Measurements from ENCODE around the gene OPN1SW.

The OPN1SW gene

DNA sequence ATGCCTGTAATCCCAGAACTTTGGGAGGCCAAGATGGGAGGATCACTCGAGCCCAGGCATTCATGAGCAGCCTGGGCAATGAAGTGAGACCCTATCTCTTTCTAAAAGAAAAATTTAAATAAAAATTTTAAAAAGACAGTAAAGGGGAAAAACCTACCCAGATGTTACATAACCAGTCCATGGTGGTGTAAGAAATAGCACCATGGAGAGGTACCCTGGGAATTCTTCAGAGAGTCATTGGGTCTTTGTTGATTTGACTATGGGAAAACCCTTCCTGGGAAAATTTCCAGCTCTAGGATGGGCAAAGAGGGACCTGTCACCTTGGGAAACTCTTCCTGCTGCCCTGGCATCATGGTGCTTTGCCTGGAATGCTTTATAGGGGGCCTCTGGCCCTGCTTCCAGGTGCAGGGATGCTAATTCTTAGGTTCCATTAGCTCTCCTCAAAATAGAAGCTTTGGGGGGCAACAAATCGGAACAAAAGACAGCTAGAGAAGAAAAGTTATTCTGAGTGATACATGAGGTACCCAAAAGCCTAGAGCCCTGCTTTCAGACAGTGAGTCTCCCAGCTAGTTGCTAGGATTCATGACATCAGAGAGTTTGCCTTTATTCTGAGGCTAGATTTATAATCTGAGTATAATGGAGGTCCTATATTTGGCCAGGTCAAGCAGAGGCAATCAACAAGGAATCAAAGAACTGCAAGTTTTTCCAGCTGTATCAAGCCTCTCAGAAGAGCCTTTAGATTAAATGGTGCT lies 26.2 kb upstream of the OPN1SW start:
- H3K4me3 ChIP-seq (ENCODE audit: low read depth, low read length), result no peak overlapping the region
- no peak for DNase-seq (ENCODE audit: low read depth)
- TF ChIP-seq, protein P1, sequence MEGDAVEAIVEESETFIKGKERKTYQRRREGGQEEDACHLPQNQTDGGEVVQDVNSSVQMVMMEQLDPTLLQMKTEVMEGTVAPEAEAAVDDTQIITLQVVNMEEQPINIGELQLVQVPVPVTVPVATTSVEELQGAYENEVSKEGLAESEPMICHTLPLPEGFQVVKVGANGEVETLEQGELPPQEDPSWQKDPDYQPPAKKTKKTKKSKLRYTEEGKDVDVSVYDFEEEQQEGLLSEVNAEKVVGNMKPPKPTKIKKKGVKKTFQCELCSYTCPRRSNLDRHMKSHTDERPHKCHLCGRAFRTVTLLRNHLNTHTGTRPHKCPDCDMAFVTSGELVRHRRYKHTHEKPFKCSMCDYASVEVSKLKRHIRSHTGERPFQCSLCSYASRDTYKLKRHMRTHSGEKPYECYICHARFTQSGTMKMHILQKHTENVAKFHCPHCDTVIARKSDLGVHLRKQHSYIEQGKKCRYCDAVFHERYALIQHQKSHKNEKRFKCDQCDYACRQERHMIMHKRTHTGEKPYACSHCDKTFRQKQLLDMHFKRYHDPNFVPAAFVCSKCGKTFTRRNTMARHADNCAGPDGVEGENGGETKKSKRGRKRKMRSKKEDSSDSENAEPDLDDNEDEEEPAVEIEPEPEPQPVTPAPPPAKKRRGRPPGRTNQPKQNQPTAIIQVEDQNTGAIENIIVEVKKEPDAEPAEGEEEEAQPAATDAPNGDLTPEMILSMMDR (IDR thresholded peaks at IDR 0.05; ENCODE audit: control insufficient read depth, extremely low read depth, insufficient read depth), result no peak

DNA sequence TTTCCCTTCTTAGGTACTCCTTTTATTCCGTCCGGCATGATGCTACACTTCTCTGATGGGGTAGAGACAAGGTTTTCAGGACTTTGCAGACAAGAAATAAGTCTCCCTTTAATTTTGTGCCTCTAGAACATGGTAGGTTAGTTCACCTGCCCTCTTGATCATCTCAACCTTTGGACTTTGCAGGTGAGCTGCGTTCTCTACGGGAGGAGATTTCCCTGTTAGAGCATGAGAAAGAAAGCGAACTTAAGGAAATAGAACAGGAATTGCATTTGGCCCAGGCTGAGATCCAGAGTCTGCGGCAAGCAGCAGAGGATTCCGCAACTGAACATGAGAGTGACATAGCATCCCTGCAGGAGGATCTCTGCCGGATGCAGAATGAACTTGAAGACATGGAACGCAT lies 25.4 kb upstream of the OPN1SW start:
- TF ChIP-seq, protein P1 (IDR thresholded peaks at IDR 0.05; ENCODE audit: control insufficient read depth, extremely low read depth, insufficient read depth), result no peak
- DNase-seq (ENCODE audit: low read depth), result no peak

DNA sequence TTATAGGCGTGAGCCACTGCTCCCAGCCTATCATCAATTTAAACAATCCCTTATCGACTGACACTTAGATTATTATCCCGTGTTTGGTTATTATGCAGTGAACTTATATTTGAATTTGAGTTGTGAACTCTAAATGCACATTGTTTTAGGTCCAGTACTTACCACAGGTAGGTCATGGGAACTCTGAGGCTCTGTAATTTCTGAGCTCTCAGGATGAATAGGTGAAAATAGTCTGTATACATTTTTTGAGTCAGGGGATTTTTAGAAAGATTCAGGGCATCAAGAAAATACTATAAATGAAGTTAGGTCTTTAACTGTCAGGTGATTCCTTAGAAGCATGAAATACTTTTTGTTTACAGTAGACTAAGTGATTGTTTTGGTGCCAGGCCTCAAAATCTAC lies 25.0 kb upstream of the OPN1SW start:
- H3K4me3 ChIP-seq (ENCODE audit: low read depth, low read length), result no peak overlapping the region
- TF ChIP-seq, protein P1 (IDR thresholded peaks at IDR 0.05; ENCODE audit: control insufficient read depth, extremely low read depth, insufficient read depth), result no peak
- DNase-seq (ENCODE audit: low read depth), result no peak

More for the DNA sequence above, 25.4 kb upstream of the OPN1SW start:
- no peak overlapping the region for H3K4me3 ChIP-seq (ENCODE audit: low read depth, low read length)

DNA sequence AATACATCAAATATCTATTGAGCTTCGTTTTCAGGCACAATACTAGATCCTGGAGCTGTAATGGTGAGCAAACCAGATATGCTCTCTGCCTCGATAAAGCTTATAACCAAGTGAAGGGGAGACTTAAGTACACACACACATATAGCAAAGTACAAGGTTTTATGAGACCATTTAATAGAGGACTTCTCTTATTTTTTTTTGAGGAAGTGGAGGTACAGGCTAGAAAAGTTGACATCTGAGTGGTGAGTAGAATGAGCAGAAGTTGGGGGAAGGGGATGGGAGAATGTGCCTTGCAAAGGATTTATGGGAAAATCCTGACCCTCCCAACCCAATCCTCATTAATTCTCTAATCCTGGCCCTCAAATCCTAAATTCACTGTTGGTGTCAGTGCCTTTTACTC lies 23.9 kb upstream of the OPN1SW start:
- DNase-seq (ENCODE audit: low read depth), result no peak
- H3K4me3 ChIP-seq (ENCODE audit: low read depth, low read length), result no peak overlapping the region
- TF ChIP-seq, protein P1 (IDR thresholded peaks at IDR 0.05; ENCODE audit: control insufficient read depth, extremely low read depth, insufficient read depth), result no peak

DNA sequence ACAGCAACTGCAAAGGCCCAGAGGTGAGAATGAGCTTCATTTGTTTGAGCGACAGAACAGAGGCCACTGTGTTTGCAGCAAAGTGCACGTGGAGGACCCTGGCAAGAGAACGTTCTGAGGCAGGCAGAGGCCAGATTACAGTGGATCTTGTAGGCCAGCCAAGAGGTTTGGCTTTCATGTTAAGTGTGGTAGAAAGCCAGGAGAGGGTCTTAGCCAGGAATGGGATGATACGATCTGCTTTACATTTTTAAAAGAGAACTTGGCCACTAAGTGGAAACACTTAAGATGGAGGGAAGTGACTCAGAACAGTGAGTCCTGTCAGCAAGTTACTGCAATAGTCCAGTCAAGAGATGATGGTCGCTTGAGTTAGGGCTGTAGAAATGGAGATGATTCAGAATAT lies 20.7 kb upstream of the OPN1SW start:
- H3K4me3 ChIP-seq (ENCODE audit: low read depth, low read length), result no peak overlapping the region
- no peak for DNase-seq (ENCODE audit: low read depth)
- TF ChIP-seq, protein P1 (IDR thresholded peaks at IDR 0.05; ENCODE audit: control insufficient read depth, extremely low read depth, insufficient read depth), result no peak

DNA sequence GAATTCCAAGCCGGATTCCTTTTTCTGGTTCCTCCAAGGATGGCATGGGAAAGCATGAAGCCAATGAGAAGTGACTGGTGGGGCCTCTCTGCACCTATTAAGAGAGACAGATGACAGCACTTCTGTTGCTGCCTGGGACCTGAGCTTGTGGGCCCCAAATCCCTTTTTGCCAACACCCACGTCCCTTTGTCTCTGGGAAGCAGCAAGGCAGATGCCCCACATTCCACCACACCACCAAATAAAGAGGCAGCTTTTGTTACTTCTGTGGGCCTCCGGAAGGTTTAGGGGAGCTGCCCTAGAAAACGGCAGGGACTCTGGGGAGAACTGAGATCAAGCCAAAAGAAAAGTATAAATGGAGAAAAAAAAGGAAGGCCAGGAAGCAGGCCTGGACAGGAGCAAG lies 19.5 kb upstream of the OPN1SW start:
- TF ChIP-seq, protein P1 (IDR thresholded peaks at IDR 0.05; ENCODE audit: control insufficient read depth, extremely low read depth, insufficient read depth), result no peak

DNA sequence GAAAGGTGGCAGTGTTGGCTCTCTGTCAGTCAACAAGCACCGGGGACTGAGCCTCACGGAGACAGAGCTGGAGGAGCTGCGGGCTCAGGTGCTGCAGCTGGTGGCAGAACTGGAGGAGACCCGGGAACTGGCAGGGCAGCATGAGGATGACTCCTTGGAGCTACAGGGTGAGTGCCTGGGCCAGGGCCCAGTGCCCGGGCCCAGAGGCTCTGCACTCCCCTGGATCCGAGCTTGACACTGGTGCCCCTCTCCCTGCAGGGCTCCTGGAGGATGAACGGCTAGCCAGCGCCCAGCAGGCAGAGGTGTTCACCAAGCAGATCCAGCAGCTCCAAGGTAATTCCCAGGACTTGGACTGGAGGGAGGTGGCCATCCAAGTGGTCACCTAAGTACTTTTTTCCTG lies 18.8 kb upstream of the OPN1SW start:
- DNase-seq (ENCODE audit: low read depth), result no peak
- TF ChIP-seq, protein P1 (IDR thresholded peaks at IDR 0.05; ENCODE audit: control insufficient read depth, extremely low read depth, insufficient read depth), result no peak
- no peak overlapping the region for H3K4me3 ChIP-seq (ENCODE audit: low read depth, low read length)

More for the DNA sequence above, 19.5 kb upstream of the OPN1SW start:
- no peak for DNase-seq (ENCODE audit: low read depth)
- H3K4me3 ChIP-seq (ENCODE audit: low read depth, low read length), result no peak overlapping the region
